ENCODE data around the gene MECP2. TPM values are rescaled to one million over a fixed set of nuclear protein-coding genes. Genes with fewer than 3 reads are reported as not detected.

Gene MECP2
- total RNA-seq, 1 experiment from 2014 or later: 69.9 TPM

DNA sequence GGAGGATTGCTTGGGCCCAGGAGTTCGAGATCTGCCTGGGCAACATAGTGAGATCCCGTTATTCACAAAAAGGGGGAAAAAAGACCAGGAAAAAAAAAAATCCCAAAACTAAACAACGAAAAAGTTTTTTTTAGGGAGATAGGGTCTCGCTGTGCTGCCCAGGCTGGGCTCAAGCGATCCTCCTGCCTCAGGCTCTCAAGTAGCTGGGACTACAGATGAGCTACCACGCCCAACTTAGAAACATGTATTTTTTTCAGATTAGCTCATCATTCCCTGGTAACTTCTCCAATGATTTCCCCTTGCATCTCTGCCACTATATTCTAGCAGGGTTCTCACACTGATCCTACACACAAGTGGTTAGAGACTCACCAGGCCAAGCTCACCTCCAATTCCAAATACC lies 53.4 kb downstream of the MECP2 start:
- TF ChIP-seq, protein P1, sequence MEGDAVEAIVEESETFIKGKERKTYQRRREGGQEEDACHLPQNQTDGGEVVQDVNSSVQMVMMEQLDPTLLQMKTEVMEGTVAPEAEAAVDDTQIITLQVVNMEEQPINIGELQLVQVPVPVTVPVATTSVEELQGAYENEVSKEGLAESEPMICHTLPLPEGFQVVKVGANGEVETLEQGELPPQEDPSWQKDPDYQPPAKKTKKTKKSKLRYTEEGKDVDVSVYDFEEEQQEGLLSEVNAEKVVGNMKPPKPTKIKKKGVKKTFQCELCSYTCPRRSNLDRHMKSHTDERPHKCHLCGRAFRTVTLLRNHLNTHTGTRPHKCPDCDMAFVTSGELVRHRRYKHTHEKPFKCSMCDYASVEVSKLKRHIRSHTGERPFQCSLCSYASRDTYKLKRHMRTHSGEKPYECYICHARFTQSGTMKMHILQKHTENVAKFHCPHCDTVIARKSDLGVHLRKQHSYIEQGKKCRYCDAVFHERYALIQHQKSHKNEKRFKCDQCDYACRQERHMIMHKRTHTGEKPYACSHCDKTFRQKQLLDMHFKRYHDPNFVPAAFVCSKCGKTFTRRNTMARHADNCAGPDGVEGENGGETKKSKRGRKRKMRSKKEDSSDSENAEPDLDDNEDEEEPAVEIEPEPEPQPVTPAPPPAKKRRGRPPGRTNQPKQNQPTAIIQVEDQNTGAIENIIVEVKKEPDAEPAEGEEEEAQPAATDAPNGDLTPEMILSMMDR (IDR thresholded peaks at IDR 0.05; ENCODE audit: unreplicated experiment): no peak
- no peak for DNase-seq
- Mint-ChIP-seq H3K36me3 (ENCODE audit: insufficient read depth, unreplicated experiment) (peaks cover 22% of the 10 kb centered on the region), H3K4me3 (ENCODE audit: low read depth, unreplicated experiment) (no peak overlapping the region), H3K4me1 (ENCODE audit: low read depth, unreplicated experiment) (peaks cover 31% of the 10 kb centered on the region), H3K9me3 (ENCODE audit: low read depth, unreplicated experiment) (no peaks in the 10 kb centered on the region), H3K27me3 (ENCODE audit: unreplicated experiment) (no peaks in the 10 kb centered on the region), H3K27ac (ENCODE audit: unreplicated experiment) (no peak overlapping the region)
- CTCF ChIA-PET: no interaction called here
- intact Hi-C loops (cut with micrococcal nuclease; ENCODE audit: unreplicated experiment): no loop called here
- no TSS peak for BruUV-seq (replicated peaks)

GRCh38 chrX:154043003-154043763 lies 54.3 kb downstream of the MECP2 start:
- H3K9me3 Mint-ChIP-seq (ENCODE audit: low read depth, unreplicated experiment): no peaks in the 10 kb centered on the region
- no peaks in the 10 kb centered on the region for H3K27me3 Mint-ChIP-seq (ENCODE audit: unreplicated experiment)
- peaks cover 24% of the 10 kb centered on the region for H3K36me3 Mint-ChIP-seq (ENCODE audit: insufficient read depth, unreplicated experiment)
- intact Hi-C loops (cut with micrococcal nuclease; ENCODE audit: unreplicated experiment): no loop called here
- H3K4me3 Mint-ChIP-seq (ENCODE audit: low read depth, unreplicated experiment): no peak overlapping the region
- no peak for DNase-seq
- H3K27ac Mint-ChIP-seq (ENCODE audit: unreplicated experiment): no peak overlapping the region
- CTCF ChIA-PET: no interaction called here
- BruUV-seq (replicated peaks): no TSS peak
- H3K4me1 Mint-ChIP-seq (ENCODE audit: low read depth, unreplicated experiment): peaks cover 25% of the 10 kb centered on the region
- TF ChIP-seq, protein P1 (IDR thresholded peaks at IDR 0.05; ENCODE audit: unreplicated experiment): no peak

DNA sequence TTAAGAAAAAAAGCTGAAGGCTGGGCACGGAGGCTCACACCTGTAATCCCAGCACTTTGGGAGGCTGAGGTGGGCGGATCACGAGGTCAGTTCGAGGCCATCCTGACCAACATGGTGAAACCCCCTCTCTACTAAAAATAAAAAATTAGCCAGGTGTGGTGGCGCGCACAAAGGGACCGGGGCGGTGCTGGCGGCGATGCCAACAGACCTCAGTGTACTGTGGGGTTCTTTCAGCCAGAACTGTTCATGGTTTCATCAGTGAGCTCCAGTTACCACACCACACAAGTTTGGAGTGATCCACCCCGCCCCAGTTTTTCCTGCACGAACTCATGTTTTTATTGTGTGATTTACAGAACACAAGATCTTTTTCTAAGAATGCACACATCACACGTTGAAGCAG lies 56.7 kb downstream of the MECP2 start:
- H3K4me3 Mint-ChIP-seq (ENCODE audit: low read depth, unreplicated experiment): no peak overlapping the region
- peaks cover 31% of the 10 kb centered on the region for H3K36me3 Mint-ChIP-seq (ENCODE audit: insufficient read depth, unreplicated experiment)
- CTCF ChIA-PET: no interaction called here
- no peaks in the 10 kb centered on the region for H3K9me3 Mint-ChIP-seq (ENCODE audit: low read depth, unreplicated experiment)
- H3K27me3 Mint-ChIP-seq (ENCODE audit: unreplicated experiment): no peaks in the 10 kb centered on the region
- H3K4me1 Mint-ChIP-seq (ENCODE audit: low read depth, unreplicated experiment): peaks cover 10% of the 10 kb centered on the region
- DNase-seq: no peak
- TF ChIP-seq, protein P1 (IDR thresholded peaks at IDR 0.05; ENCODE audit: unreplicated experiment): no peak
- intact Hi-C loops (cut with micrococcal nuclease; ENCODE audit: unreplicated experiment): no loop called here
- no peak overlapping the region for H3K27ac Mint-ChIP-seq (ENCODE audit: unreplicated experiment)
- BruUV-seq (replicated peaks): no TSS peak

DNA sequence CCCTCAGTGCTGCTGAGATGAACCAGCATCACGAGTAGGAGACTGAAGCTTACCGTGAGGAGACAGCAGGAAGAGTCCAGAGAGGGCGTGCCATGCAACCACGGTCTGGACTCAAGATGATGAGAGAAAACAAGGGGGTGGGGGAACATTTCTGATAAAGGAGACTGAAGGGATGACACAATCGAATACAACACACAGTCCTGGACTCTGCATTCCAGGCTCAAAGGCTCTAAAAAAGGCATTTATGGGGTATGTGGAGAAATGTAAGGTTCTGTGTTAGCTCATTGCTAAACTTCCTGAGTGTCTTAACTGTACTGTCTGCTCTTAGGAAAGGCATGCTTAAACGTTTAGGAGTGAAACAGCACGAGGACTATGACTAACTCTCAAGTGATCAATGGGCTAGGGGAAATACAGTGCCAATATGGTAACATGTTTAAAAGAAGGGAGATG lies 57.2 kb downstream of the MECP2 start:
- peaks cover 10% of the 10 kb centered on the region for H3K4me1 Mint-ChIP-seq (ENCODE audit: low read depth, unreplicated experiment)
- H3K9me3 Mint-ChIP-seq (ENCODE audit: low read depth, unreplicated experiment): no peaks in the 10 kb centered on the region
- DNase-seq: no peak
- no peaks in the 10 kb centered on the region for H3K27me3 Mint-ChIP-seq (ENCODE audit: unreplicated experiment)
- peaks cover 34% of the 10 kb centered on the region for H3K36me3 Mint-ChIP-seq (ENCODE audit: insufficient read depth, unreplicated experiment)
- peak overlapping the region; percentile 14 for H3K27ac Mint-ChIP-seq (ENCODE audit: unreplicated experiment)
- CTCF ChIA-PET: no interaction called here
- no peak overlapping the region for H3K4me3 Mint-ChIP-seq (ENCODE audit: low read depth, unreplicated experiment)
- TF ChIP-seq, protein P1 (IDR thresholded peaks at IDR 0.05; ENCODE audit: unreplicated experiment): no peak
- intact Hi-C loops (cut with micrococcal nuclease; ENCODE audit: unreplicated experiment): no loop called here
- BruUV-seq (replicated peaks): no TSS peak

All from Calu3 (cell line).